Endothelial cell of hepatic sinusoid (primary cell): ENCODE data around the gene MLX.

Source experiments
- in situ Hi-C: cut with HindIII; loops from 2 replicates; pipeline ENCODE4 v1.10.0; 2017; ENCODE audit warnings: low sequenced_read_pairs

Gene MLX

GRCh38 chr17:42609814-42610801, 43.2 kb downstream of the MLX start:
- in situ Hi-C loops: loop anchor here (5.0 to 25.0 kb wide), 2 partner anchors 52 to 327 kb away; no protein-coding TSS in a partner anchor

GRCh38 chr17:42612013-42612412, 45.1 kb downstream of the MLX start:
- in situ Hi-C loops: loop anchor here (25.0 kb wide), 1 partner anchor 325 kb away; no protein-coding TSS in a partner anchor

- in situ Hi-C loops: loop anchor here (25.0 kb wide), 1 partner anchor 324 kb away; no protein-coding TSS in a partner anchor
Observed at GRCh38 chr17:42613699-42614295, 46.9 kb downstream of the MLX start.

- in situ Hi-C loops: loop anchor here (25.0 kb wide), 1 partner anchor 319 kb away; no protein-coding TSS in a partner anchor
Observed at GRCh38 chr17:42617956-42618431, 51.1 kb downstream of the MLX start.

- in situ Hi-C loops: loop anchor here (25.0 kb wide), 1 partner anchor 319 kb away; no protein-coding TSS in a partner anchor
Observed at GRCh38 chr17:42618442-42619150, 51.7 kb downstream of the MLX start.

GRCh38 chr17:42621987-42622386, 55.1 kb downstream of the MLX start:
- in situ Hi-C loops: loop anchor here (25.0 kb wide), 1 partner anchor 315 kb away; no protein-coding TSS in a partner anchor
